Measurements from ENCODE around the gene THYN1.

The THYN1 gene

DNA sequence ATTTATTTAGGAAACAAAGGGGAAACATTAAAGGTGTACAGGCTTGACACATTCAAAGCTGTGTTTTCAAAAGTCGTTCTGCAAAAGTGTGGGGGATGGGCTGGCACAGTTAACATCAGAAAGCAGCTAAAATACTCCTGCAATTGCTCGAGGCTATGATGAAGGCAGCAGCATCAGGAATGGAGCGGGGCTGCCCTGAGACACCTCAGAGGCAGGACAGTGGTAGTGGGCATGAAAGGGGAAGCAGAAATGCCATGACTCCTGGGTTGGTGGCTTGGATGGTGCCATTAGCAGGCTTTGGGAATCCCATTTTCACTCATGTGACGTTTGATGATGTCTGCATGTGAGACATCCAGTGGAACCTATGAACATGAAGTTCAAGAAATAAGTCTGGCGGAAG lies 30.0 kb downstream of the THYN1 start:
- peak; percentile 10 for DNase-seq (ENCODE audit: low read depth, low spot score)

- no peak for DNase-seq (ENCODE audit: low read depth, low spot score)
These were observed 36.3 kb downstream of the THYN1 start for GRCh38 chr11:134216816-134217215.

DNA sequence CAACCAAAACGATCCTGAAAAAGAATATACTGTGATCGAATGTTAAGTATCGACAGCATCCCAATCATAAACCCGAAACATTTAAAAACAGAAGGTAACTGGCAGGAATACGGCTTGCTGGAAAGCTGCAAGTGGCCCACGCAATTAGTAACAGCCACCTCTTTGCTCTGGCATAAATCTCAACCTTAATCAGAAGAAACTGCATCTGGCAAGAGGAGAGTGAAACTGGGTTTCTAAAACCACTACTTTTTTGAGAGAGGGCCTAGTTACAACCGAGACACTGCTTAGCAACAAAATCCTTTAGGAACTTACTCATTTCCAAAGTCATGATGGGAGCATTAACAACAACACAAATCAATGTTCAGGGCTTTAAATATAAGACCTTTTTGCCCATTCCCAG lies 37.3 kb downstream of the THYN1 start:
- DNase-seq (ENCODE audit: low read depth, low spot score): no peak

- DNase-seq (ENCODE audit: low read depth, low spot score): peak; percentile 34
These were observed 45.5 kb downstream of the THYN1 start for GRCh38 chr11:134207538-134208239.

DNA sequence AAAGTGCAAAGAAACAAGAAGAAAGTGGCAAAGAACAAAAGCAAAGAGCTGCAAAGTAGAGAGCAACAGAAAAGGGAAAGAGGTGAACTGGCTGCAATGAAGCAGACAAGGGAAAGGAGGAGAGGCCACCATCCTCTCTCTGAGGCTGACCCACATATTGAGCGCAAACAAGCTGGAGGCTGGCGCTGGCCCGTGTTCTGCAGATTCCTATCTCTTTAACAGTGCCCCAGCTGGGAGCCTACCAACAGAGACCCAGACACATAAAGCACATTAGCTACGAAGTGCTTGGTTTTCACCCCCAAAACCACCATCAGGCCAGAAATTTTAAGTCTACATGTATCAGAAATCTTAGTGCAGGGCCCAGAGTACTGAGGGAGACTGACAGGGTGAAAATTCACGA lies 47.0 kb downstream of the THYN1 start:
- no peak for DNase-seq (ENCODE audit: low read depth, low spot score)

DNA sequence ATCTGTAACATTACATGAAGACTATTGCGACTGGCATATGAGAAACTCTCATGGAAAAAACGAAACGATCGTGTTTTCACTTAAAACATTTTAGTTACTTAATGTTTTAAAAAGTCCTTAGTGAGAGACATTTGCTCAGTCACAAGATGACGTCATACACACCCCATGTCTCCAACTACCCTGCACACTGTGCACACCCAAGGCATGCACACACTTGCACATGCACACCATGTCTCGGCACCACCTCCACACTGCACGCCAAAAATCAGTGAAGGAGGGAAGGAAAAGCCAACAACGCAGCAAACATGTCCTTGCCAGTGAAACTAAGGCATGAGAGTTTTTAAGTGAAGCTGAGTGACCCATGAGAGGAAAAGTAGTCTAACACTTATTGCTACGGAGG lies 47.4 kb downstream of the THYN1 start:
- DNase-seq (ENCODE audit: low read depth, low spot score): no peak

- no peak for DNase-seq (ENCODE audit: low read depth, low spot score)
These were observed 50.5 kb downstream of the THYN1 start for GRCh38 chr11:134202661-134203060.

- no peak for DNase-seq (ENCODE audit: low read depth, low spot score)
These were observed 52.5 kb downstream of the THYN1 start for GRCh38 chr11:134200688-134201087.

DNA sequence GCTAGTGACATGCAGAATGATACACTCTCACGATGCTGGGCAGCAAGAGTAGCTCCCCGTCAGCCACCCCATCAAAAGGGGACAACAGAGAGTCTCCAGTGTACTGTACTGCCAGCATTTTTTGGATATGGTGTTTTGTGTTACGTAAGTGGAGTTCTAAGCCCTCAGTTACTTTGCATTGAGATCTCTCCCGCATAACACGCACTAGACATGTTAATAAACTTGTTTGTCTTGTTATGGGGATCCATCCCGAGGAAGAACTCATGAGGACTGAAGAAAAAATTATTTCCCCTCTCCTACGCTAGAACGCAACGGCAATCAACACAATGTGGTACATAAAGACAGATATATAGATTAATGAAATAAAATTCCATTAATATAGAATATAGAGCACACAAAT lies 53.6 kb downstream of the THYN1 start:
- DNase-seq (ENCODE audit: low read depth, low spot score): no peak
